HepG2 (cell line): ENCODE data around the gene PERCC1. TPM values are rescaled to one million over a fixed set of nuclear protein-coding genes. Genes with fewer than 3 reads are reported as not detected.

Source experiments
- AGO2 ChIP-seq: fragments of 200-400 bp; formaldehyde crosslinking; optimal IDR thresholded peaks from 2 replicates; pipeline ENCODE3; 2017; ENCODE audit warnings: mild to moderate bottlenecking, low read depth, low read length, moderate library complexity
- CHCHD3 ChIP-seq: sonication (generic); formaldehyde crosslinking; IDR thresholded peaks from 2 replicates; pipeline ENCODE4 v1.8.0; 2022; ENCODE audit warnings: mild to moderate bottlenecking, missing genetic modification reagents, moderate library complexity
- GABPA ChIP-seq, 2 experiments: IDR thresholded peaks; 2 replicates each; pipeline ENCODE4 v1.6.1; 2011 to 2016; ENCODE audit warnings: low read depth in 2 of 2, low read length in 1 of 2, missing biosample characterization in 1 of 2, missing genetic modification characterization in 1 of 2
- REL ChIP-seq: sonication (generic); formaldehyde crosslinking; conservative IDR thresholded peaks from 2 replicates; pipeline ENCODE4 v1.8.0; 2022; ENCODE audit warnings: mild to moderate bottlenecking, missing genetic modification reagents, moderate library complexity
- SRY ChIP-seq: sonication (generic); formaldehyde crosslinking; IDR thresholded peaks from 2 replicates; pipeline ENCODE4 v1.8.0; 2022; ENCODE audit warnings: mild to moderate bottlenecking, missing genetic modification reagents
- SSRP1 ChIP-seq: IDR thresholded peaks from 2 replicates; pipeline ENCODE4 v1.6.1; 2016; ENCODE audit warnings: control low read depth
- ZMAT3 ChIP-seq: sonication (generic); formaldehyde crosslinking; conservative IDR thresholded peaks from 2 replicates; pipeline ENCODE4 v1.7.0; 2021; ENCODE audit warnings: missing genetic modification reagents
- ZNF430 ChIP-seq: sonication (generic); formaldehyde crosslinking; IDR thresholded peaks from 2 replicates; pipeline ENCODE4 v1.9.0; 2021; ENCODE audit warnings: mild to moderate bottlenecking, missing genetic modification reagents
- polyA plus RNA-seq, 8 experiments: library from polyadenylated mRNA; depleted of rRNA in 3 of 8; stranded (reverse) in 7 of 8; unstranded in 1 of 8; fragments of >200 nt; fragmentation: Illumina TruSeq in 4 of 8; extraction: Trizol in 4 of 8; gene quantifications; 2 replicates each; pipeline versions ENCODE4 v1.2.1 to v1.2.3, GENCODE V29; 2011 to 2016; ENCODE audit warnings: low read depth in 4 of 8, missing spikeins in 1 of 8, mixed read lengths in 1 of 8; ENCODE audit not compliant: insufficient read depth in 1 of 8
- total RNA-seq, 5 experiments: library from RNA; depleted of rRNA; stranded (reverse); fragments of >200 nt; fragmentation: Illumina TruSeq; extraction: Trizol; gene quantifications; 2 replicates each; pipeline ENCODE4 v1.2.3, GENCODE V29; 2016; ENCODE audit warnings: low read depth in 1 of 5
- TF ChIP-seq, protein P1 (sequence below): sonication (generic); formaldehyde crosslinking; IDR thresholded peaks from 2 replicates; pipeline ENCODE4 v1.8.1; 2023; ENCODE audit warnings: mild to moderate bottlenecking, missing genetic modification reagents
- TF ChIP-seq, protein P2 (sequence below): sonication (generic); formaldehyde crosslinking; IDR thresholded peaks from 2 replicates; pipeline ENCODE4 v1.8.1; 2023; ENCODE audit warnings: mild to moderate bottlenecking, moderate library complexity, missing genetic modification reagents
- TF ChIP-seq, protein P3 (sequence below): sonication (generic); formaldehyde crosslinking; IDR thresholded peaks from 2 replicates; pipeline ENCODE4 v1.8.0; 2022; ENCODE audit warnings: mild to moderate bottlenecking, missing genetic modification reagents

PERCC1 gene
- total and polyA plus RNA-seq, 2 of the 13 experiments (the other 11 are each of a cell fraction or from before 2014, with no cell fraction given) = 0.15 TPM; not detected in 1

DNA sequence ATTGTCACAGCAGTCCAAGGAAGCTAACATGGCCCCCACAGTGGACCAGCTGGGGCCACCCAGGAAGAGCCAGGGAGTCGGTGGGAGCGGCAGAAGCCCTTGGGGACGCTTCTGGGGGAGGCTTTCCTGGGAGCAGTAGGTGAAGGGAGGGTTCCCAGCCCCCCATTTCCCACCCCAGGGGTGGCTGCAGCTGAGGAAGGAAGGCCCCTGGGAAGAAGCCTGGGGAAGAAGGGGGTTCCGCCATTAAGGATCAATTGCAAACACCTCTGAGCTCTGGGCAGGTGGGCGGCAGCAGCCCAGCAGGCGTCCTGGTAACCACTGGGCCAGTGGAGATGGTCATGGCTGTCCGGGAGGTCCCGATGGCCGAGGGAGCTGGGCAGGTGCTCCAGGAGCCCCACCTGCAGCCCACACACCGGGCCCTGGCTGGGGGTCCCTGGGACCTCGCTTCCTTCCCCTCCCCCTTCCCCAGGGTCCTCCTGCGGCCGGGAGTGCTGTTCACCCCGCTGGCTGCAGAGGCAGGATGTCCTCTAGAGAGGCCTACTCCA, 592 bp upstream of the PERCC1 start (continued):
- no peak for TF ChIP-seq GABPA (IDR thresholded peaks at IDR 0.05; ENCODE audit: low read depth, low read length)
- no peak for TF ChIP-seq GABPA (CRISPR knock-in tag; IDR thresholded peaks at IDR 0.05; ENCODE audit: low read depth)
- TF ChIP-seq, protein P1, sequence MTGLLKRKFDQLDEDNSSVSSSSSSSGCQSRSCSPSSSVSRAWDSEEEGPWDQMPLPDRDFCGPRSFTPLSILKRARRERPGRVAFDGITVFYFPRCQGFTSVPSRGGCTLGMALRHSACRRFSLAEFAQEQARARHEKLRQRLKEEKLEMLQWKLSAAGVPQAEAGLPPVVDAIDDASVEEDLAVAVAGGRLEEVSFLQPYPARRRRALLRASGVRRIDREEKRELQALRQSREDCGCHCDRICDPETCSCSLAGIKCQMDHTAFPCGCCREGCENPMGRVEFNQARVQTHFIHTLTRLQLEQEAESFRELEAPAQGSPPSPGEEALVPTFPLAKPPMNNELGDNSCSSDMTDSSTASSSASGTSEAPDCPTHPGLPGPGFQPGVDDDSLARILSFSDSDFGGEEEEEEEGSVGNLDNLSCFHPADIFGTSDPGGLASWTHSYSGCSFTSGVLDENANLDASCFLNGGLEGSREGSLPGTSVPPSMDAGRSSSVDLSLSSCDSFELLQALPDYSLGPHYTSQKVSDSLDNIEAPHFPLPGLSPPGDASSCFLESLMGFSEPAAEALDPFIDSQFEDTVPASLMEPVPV = peak; percentile 56; the same call in 1 of the 2 replicates
- 0 out of 2 replicates have a peak, but pooled peaks have one; percentile 13 for TF ChIP-seq REL (CRISPR knock-in tag)
- TF ChIP-seq ZMAT3 = no peak
- TF ChIP-seq SRY (CRISPR knock-in tag) = 0 out of 2 replicates have a peak, but pooled peaks have one; percentile 23
- TF ChIP-seq ZNF430 (CRISPR knock-in tag) = peak; percentile 50
- TF ChIP-seq, protein P2, sequence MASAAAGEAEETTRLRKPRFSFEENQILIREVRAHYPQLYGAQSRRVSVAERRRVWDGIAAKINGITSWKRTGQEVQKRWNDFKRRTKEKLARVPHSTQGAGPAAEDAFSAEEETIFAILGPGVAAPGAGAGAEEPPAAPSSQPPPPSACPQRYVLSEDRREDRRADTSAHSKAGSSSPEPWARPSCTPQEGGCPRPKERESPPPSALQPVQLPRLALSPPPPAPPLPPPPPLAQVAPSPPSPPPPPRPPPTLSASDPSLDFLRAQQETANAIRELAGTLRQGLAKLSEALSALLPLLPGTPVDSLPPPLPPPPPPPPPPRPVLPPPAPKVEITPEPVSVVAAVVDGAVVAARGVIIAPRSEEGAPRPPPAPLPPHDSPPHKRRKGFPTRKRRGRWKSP (CRISPR knock-in tag) = no peak
- TF ChIP-seq, protein P3, sequence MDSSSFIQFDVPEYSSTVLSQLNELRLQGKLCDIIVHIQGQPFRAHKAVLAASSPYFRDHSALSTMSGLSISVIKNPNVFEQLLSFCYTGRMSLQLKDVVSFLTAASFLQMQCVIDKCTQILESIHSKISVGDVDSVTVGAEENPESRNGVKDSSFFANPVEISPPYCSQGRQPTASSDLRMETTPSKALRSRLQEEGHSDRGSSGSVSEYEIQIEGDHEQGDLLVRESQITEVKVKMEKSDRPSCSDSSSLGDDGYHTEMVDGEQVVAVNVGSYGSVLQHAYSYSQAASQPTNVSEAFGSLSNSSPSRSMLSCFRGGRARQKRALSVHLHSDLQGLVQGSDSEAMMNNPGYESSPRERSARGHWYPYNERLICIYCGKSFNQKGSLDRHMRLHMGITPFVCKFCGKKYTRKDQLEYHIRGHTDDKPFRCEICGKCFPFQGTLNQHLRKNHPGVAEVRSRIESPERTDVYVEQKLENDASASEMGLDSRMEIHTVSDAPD (CRISPR knock-in tag) = 0 out of 2 replicates have a peak, but pooled peaks have one; percentile 3
- TF ChIP-seq CHCHD3 = no peak
- TF ChIP-seq AGO2 = peak; percentile 49
- 0 out of 2 replicates have a peak, but pooled peaks have one; percentile 21 for TF ChIP-seq SSRP1 (CRISPR knock-in tag)
